GM23338 (cell line): ENCODE data around the gene TP53. TPM values are rescaled to one million over a fixed set of nuclear protein-coding genes. Genes with fewer than 3 reads are reported as not detected.

Experiments used
- ATAC-seq: fragments of 200-7000 bp; cut with Tn5 transposase; 3 replicates; pipeline ENCODE4 v1.9.1; 2020
- DNase-seq: peaks from one replicate; pipeline ENCODE4 v3.0.0-alpha.2; 2015; ENCODE audit warnings: low spot score
- H2AFZ ChIP-seq: fragments of 200-600 bp; sonication (generic); 2 replicates; pipeline ENCODE4 v1.8.0; 2016; ENCODE audit warnings: antibody characterized with exemption, mild to moderate bottlenecking, moderate library complexity
- H3F3A ChIP-seq: fragments of 200-600 bp; sonication (generic); replicated peaks from 2 replicates; pipeline ENCODE4 v1.8.0; 2017; ENCODE audit warnings: antibody characterized with exemption, mixed run types, low read depth
- H3K27ac ChIP-seq: fragments of 200-600 bp; sonication (generic); 2 replicates; pipeline ENCODE4 v1.6.1; 2016; ENCODE audit warnings: low read depth
- H3K27me3 ChIP-seq: fragments of 200-600 bp; sonication (generic); 2 replicates; pipeline ENCODE4 v1.8.0; 2016; ENCODE audit warnings: mild to moderate bottlenecking, mixed run types, moderate library complexity; ENCODE audit not compliant: insufficient read depth
- H3K36me3 ChIP-seq: fragments of 200-600 bp; sonication (generic); 2 replicates; pipeline ENCODE4 v1.8.0; 2016; ENCODE audit warnings: mild to moderate bottlenecking; ENCODE audit not compliant: insufficient read depth
- H3K4me1 ChIP-seq: fragments of 200-600 bp; sonication (generic); 2 replicates; pipeline ENCODE4 v1.8.0; 2016; ENCODE audit warnings: mild to moderate bottlenecking, moderate library complexity; ENCODE audit not compliant: insufficient read depth
- H3K4me2 ChIP-seq: fragments of 200-600 bp; sonication (generic); 2 replicates; pipeline ENCODE4 v1.7.1; 2017; ENCODE audit warnings: mixed run types
- H3K4me3 ChIP-seq: fragments of 200-600 bp; sonication (generic); 2 replicates; pipeline ENCODE4 v1.6.1; 2016; ENCODE audit warnings: mixed run types
- H3K79me2 ChIP-seq: fragments of 200-600 bp; sonication (generic); replicated peaks from 2 replicates; pipeline ENCODE4 v1.8.0; 2017; ENCODE audit warnings: mild to moderate bottlenecking; ENCODE audit not compliant: insufficient read depth
- H3K9me2 ChIP-seq: fragments of 200-600 bp; sonication (generic); 2 replicates; pipeline ENCODE4 v1.8.0; 2017; ENCODE audit not compliant: insufficient read depth
- H4K20me1 ChIP-seq: fragments of 200-600 bp; sonication (generic); replicated peaks from 2 replicates; pipeline ENCODE4 v1.8.0; 2017; ENCODE audit warnings: mild to moderate bottlenecking; ENCODE audit not compliant: insufficient read depth
- H3K27ac Mint-ChIP-seq: 2 replicates; pipeline ENCODE4 v1.8.0; 2020; ENCODE audit warnings: inconsistent platforms, mild to moderate bottlenecking, moderate library complexity, mixed read lengths
- H3K27me3 Mint-ChIP-seq: 3 replicates; pipeline ENCODE4 v1.8.0; 2022; ENCODE audit warnings: low read depth, mild to moderate bottlenecking, moderate library complexity, mixed read lengths, inconsistent platforms; ENCODE audit not compliant: insufficient read depth, poor library complexity
- H3K36me3 Mint-ChIP-seq: 3 replicates; pipeline ENCODE4 v1.8.0; 2021; ENCODE audit warnings: low read depth, mild to moderate bottlenecking, inconsistent platforms, moderate library complexity, mixed read lengths
- H3K4me1 Mint-ChIP-seq: 3 replicates; pipeline ENCODE4 v1.8.0; 2020; ENCODE audit warnings: mild to moderate bottlenecking, inconsistent platforms, mixed read lengths
- H3K4me3 Mint-ChIP-seq: 3 replicates; pipeline ENCODE4 v1.8.0; 2021; ENCODE audit warnings: moderate library complexity, mild to moderate bottlenecking, inconsistent platforms, mixed read lengths
- H3K9me3 Mint-ChIP-seq: 3 replicates; pipeline ENCODE4 v1.8.0; 2020; ENCODE audit warnings: moderate library complexity, mild to moderate bottlenecking, inconsistent platforms, mixed read lengths
- CREB1 ChIP-seq: fragments of 250-450 bp; sonication (Bioruptor Pico); IDR thresholded peaks from 2 replicates; pipeline ENCODE4 v1.5.0; 2020; ENCODE audit warnings: low read depth, mild to moderate bottlenecking, moderate library complexity
- EZH2 ChIP-seq: fragments of 200-600 bp; sonication (generic); IDR thresholded peaks from one replicate; pipeline ENCODE4 v1.8.0; 2017; ENCODE audit warnings: antibody characterized with exemption, mild to moderate bottlenecking, low read depth; ENCODE audit not compliant: unreplicated experiment
- POLR2AphosphoS5 ChIP-seq: IDR thresholded peaks from 2 replicates; pipeline ENCODE4 v1.6.1; 2016; ENCODE audit warnings: antibody characterized with exemption, low read depth
- REST ChIP-seq: IDR thresholded peaks from one replicate; pipeline ENCODE4 v1.6.1; 2018; ENCODE audit warnings: antibody characterized with exemption; ENCODE audit not compliant: unreplicated experiment
- ZNF114 ChIP-seq: fragments of 250-450 bp; sonication (Bioruptor Pico); IDR thresholded peaks from 2 replicates; pipeline ENCODE4 v1.5.0; 2020; ENCODE audit warnings: mild to moderate bottlenecking, moderate library complexity
- polyA plus RNA-seq: library from polyadenylated mRNA; unstranded; fragments of >200 nt; fragmentation: Nextera tagmentation; extraction: Ambion mirVana; gene quantifications from 2 replicates; pipeline ENCODE4 v1.2.1, GENCODE V29; 2016
- total RNA-seq: library from RNA; depleted of rRNA; stranded (reverse); fragments of >200 nt; shearing (Covaris generic); gene quantifications from 2 replicates; pipeline ENCODE4 v1.2.3, GENCODE V29; 2014

The TP53 gene
- total and polyA plus RNA-seq, 2 experiments from 2014 or later = 119 to 154 TPM

- Mint-ChIP-seq H3K27ac (no peak overlapping the region), H3K27me3 (peaks cover 33% of the 10 kb centered on the region), H3K4me3 (peak overlapping the region; percentile 84), H3K9me3 (no peaks in the 10 kb centered on the region; the same call in 2 of the 3 replicates), H3K4me1 (peaks cover 29% of the 10 kb centered on the region), H3K36me3 (peaks cover 26% of the 10 kb centered on the region)
- H4K20me1 ChIP-seq = no peaks in the 10 kb centered on the region
- H3F3A ChIP-seq = peaks cover 5% of the 10 kb centered on the region
- ATAC-seq (no peak), DNase-seq (peak; percentile 37)
- H3K4me2 ChIP-seq = peak overlapping the region; percentile 99
- H3K27ac ChIP-seq = no peak overlapping the region
- no peaks in the 10 kb centered on the region; the same call in 1 of the 2 replicates for H3K9me2 ChIP-seq
- H3K27me3 ChIP-seq = peaks cover 31% of the 10 kb centered on the region
- H3K4me1 ChIP-seq = peaks cover 14% of the 10 kb centered on the region
- TF ChIP-seq EZH2 (peak; percentile 42), CREB1 (CRISPR knock-in tag) (no peak)
- H3K36me3 ChIP-seq = no peaks in the 10 kb centered on the region
- peak overlapping the region; percentile 90 for H3K4me3 ChIP-seq
- H2AFZ ChIP-seq = peak overlapping the region; percentile 86
- H3K79me2 ChIP-seq = no peaks in the 10 kb centered on the region
Observed at GRCh38 chr17:7651097-7651664, 36.1 kb downstream of the TP53 start.

GRCh38 chr17:7650509-7651096 lies 36.7 kb downstream of the TP53 start, which contains the start of gene ATP1B2:
ATP1B2 (plus strand) TSS chr17:7650926; CDS start chr17:7651519, 593 bp downstream.
- H3K4me3 Mint-ChIP-seq = peak within 1 kb of the TSS; percentile 84
- H3K27me3 Mint-ChIP-seq = peaks cover 30% of the 10 kb centered on the region
- peaks cover 22% of the 10 kb centered on the region for H3K36me3 Mint-ChIP-seq
- ATAC-seq = peak; percentile 92
- Histone ChIP-seq H3K9me2 (no peaks in the 10 kb centered on the region; the same call in 1 of the 2 replicates), H3K4me3 (peak within 1 kb of the TSS; percentile 90), H3K79me2 (no peaks in the 10 kb centered on the region), H3K4me1 (peaks cover 11% of the 10 kb centered on the region; the same call in 1 of the 2 replicates), H3K4me2 (peak within 1 kb of the TSS; percentile 99), H3F3A (0 out of 2 replicates have a peak, but pooled peaks cover 4% of the 10 kb centered on the region), H3K27me3 (peaks cover 31% of the 10 kb centered on the region), H3K36me3 (no peaks in the 10 kb centered on the region), H2AFZ (peak within 1 kb of the TSS; percentile 86), H3K27ac (no peak within 1 kb of the TSS), H4K20me1 (no peaks in the 10 kb centered on the region)
- TF ChIP-seq ZNF114 (CRISPR knock-in tag) (peak; percentile 96; the same call in 1 of the 2 replicates), POLR2AphosphoS5 (peak; percentile 72), REST (no peak)
- no peak within 1 kb of the TSS for H3K27ac Mint-ChIP-seq
- peaks cover 23% of the 10 kb centered on the region for H3K4me1 Mint-ChIP-seq
- peak; percentile 99 for DNase-seq
- no peaks in the 10 kb centered on the region for H3K9me3 Mint-ChIP-seq
